Smooth muscle cell (in vitro differentiated cells): ENCODE data around the gene POLE. TPM values are rescaled to one million over a fixed set of nuclear protein-coding genes. Genes with fewer than 3 reads are reported as not detected.

ENCODE experiments used
- DNase-seq: peaks from one replicate; lab custom pipeline; 2025; ENCODE audit not compliant: unreplicated experiment; lab: John Stamatoyannopoulos, UW
- H2AFZ ChIP-seq: fragments of 200-600 bp; sonication (generic); 2 replicates; pipeline ENCODE4 v1.6.0; 2016; ENCODE audit warnings: antibody characterized with exemption, low read depth, mild to moderate bottlenecking
- H3F3A ChIP-seq: fragments of 200-600 bp; sonication (generic); 2 replicates; pipeline ENCODE4 v1.6.0; 2017; ENCODE audit warnings: antibody characterized with exemption, low read depth
- H3K27ac ChIP-seq: fragments of 200-600 bp; sonication (generic); 2 replicates; pipeline ENCODE4 v1.5.1; 2016; ENCODE audit warnings: low read depth, mild to moderate bottlenecking
- H3K27me3 ChIP-seq: fragments of 200-600 bp; sonication (generic); 2 replicates; pipeline ENCODE4 v1.6.1; 2016; ENCODE audit warnings: low read depth, mild to moderate bottlenecking
- H3K36me3 ChIP-seq: fragments of 200-600 bp; sonication (generic); 2 replicates; pipeline ENCODE4 v1.5.1; 2016; ENCODE audit warnings: low read depth
- H3K4me1 ChIP-seq: fragments of 200-600 bp; sonication (generic); 2 replicates; pipeline ENCODE4 v1.5.1; 2016; ENCODE audit warnings: low read depth
- H3K4me2 ChIP-seq: fragments of 200-600 bp; sonication (generic); 2 replicates; pipeline ENCODE4 v1.6.0; 2016; ENCODE audit warnings: mild to moderate bottlenecking
- H3K4me3 ChIP-seq: fragments of 200-600 bp; sonication (generic); 2 replicates; pipeline ENCODE4 v1.5.1; 2016; ENCODE audit warnings: mild to moderate bottlenecking
- H3K79me2 ChIP-seq: fragments of 200-600 bp; sonication (generic); 2 replicates; pipeline ENCODE4 v1.6.0; 2016; ENCODE audit warnings: low read depth, mild to moderate bottlenecking
- H3K9ac ChIP-seq: fragments of 200-600 bp; sonication (generic); 2 replicates; pipeline ENCODE4 v1.6.0; 2016; ENCODE audit warnings: low read depth
- H3K9me3 ChIP-seq: fragments of 200-600 bp; sonication (generic); replicated peaks from 2 replicates; pipeline ENCODE4 v1.5.1; 2016; ENCODE audit warnings: low read depth
- H4K20me1 ChIP-seq: fragments of 200-600 bp; sonication (generic); 2 replicates; pipeline ENCODE4 v1.6.0; 2016; ENCODE audit warnings: low read depth
- WGBS: methylation state at CpG from one replicate; pipeline ENCODE4 v1.1.7; 2016; ENCODE audit warnings: low lambda C conversion rate; 5-methylcytosine and 5-hydroxymethylcytosine counted together
- polyA plus RNA-seq: library from polyadenylated mRNA; unstranded; fragments of >200 nt; fragmentation: Nextera tagmentation; extraction: Ambion mirVana; gene quantifications from 2 replicates; pipeline ENCODE4 v1.2.1, GENCODE V29; 2016
- total RNA-seq: library from RNA; depleted of rRNA; stranded (reverse); fragments of >200 nt; gene quantifications from 2 replicates; pipeline ENCODE4 v1.2.3, GENCODE V29; 2014
- TF ChIP-seq, protein P1 (sequence below): fragments of 200-600 bp; sonication (generic); IDR thresholded peaks from 2 replicates; pipeline ENCODE4 v1.5.1; 2017; ENCODE audit warnings: borderline replicate concordance, mild to moderate bottlenecking, antibody characterized with exemption; ENCODE audit not compliant: insufficient read depth, poor library complexity, severe bottlenecking

The POLE gene
- total and polyA plus RNA-seq, 2 experiments from 2014 or later = 8.5 to 11.5 TPM

DNA sequence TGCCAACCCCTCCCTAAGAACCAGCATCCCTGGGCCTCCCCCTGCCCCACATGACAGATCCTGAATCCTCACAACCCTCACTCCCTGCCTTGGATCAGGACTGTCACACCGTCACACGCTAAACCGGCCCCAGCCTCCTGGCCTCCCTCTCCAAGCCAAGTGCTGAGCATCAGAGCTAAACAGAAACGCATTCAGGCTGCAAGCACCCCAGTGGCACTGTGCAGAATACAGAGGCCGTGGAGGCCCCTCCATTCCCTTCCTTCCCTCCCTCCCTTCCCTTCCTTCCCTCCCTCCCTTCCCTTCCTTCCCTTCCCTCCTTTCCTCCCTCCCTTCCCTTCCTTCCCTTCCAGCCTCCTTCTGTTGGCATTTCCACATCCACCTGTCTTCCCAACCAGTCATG is 12.6 kb downstream of the POLE start:
- 96% methylated on average over 5 of the region's 5 CpGs for WGBS
- H3K4me3 ChIP-seq = no peak overlapping the region

GRCh38 chr12:132673288-132674179 is 13.6 kb downstream of the POLE start:
- Histone ChIP-seq H3K27me3 (no peaks in the 10 kb centered on the region), H3K4me3 (no peak overlapping the region), H4K20me1 (no peaks in the 10 kb centered on the region), H3K9ac (no peak overlapping the region), H3K4me2 (no peak overlapping the region), H2AFZ (no peak overlapping the region), H3K79me2 (no peaks in the 10 kb centered on the region), H3K27ac (no peak overlapping the region), H3K9me3 (no peaks in the 10 kb centered on the region), H3F3A (no peaks in the 10 kb centered on the region), H3K4me1 (no peaks in the 10 kb centered on the region), H3K36me3 (no peaks in the 10 kb centered on the region)
- 93% methylated on average over 27 of the region's 27 CpGs for WGBS
- no peak for DNase-seq
- TF ChIP-seq, protein P1, sequence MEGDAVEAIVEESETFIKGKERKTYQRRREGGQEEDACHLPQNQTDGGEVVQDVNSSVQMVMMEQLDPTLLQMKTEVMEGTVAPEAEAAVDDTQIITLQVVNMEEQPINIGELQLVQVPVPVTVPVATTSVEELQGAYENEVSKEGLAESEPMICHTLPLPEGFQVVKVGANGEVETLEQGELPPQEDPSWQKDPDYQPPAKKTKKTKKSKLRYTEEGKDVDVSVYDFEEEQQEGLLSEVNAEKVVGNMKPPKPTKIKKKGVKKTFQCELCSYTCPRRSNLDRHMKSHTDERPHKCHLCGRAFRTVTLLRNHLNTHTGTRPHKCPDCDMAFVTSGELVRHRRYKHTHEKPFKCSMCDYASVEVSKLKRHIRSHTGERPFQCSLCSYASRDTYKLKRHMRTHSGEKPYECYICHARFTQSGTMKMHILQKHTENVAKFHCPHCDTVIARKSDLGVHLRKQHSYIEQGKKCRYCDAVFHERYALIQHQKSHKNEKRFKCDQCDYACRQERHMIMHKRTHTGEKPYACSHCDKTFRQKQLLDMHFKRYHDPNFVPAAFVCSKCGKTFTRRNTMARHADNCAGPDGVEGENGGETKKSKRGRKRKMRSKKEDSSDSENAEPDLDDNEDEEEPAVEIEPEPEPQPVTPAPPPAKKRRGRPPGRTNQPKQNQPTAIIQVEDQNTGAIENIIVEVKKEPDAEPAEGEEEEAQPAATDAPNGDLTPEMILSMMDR = no peak

More for the DNA sequence above, 12.6 kb downstream of the POLE start:
- H3K4me2 ChIP-seq = no peak overlapping the region
- H3K9me3 ChIP-seq = no peaks in the 10 kb centered on the region
- no peaks in the 10 kb centered on the region for H3K79me2 ChIP-seq
- no peaks in the 10 kb centered on the region for H3K27me3 ChIP-seq
- H3K36me3 ChIP-seq = no peaks in the 10 kb centered on the region
- H4K20me1 ChIP-seq = no peaks in the 10 kb centered on the region
- no peaks in the 10 kb centered on the region for H3F3A ChIP-seq
- no peaks in the 10 kb centered on the region for H3K4me1 ChIP-seq
- H2AFZ ChIP-seq = no peak overlapping the region
- H3K27ac ChIP-seq = no peak overlapping the region
- H3K9ac ChIP-seq = no peak overlapping the region
- DNase-seq = no peak
- TF ChIP-seq, protein P1 = no peak

GRCh38 chr12:132672678-132673077 is 14.5 kb downstream of the POLE start:
- 98% methylated on average over 12 of the region's 12 CpGs for WGBS
- no peak overlapping the region for H3K27ac ChIP-seq
- no peaks in the 10 kb centered on the region for H3K79me2 ChIP-seq
- H3K36me3 ChIP-seq = no peaks in the 10 kb centered on the region
- TF ChIP-seq, protein P1 = no peak
- no peak for DNase-seq
- no peaks in the 10 kb centered on the region for H3K4me1 ChIP-seq
- H3F3A ChIP-seq = no peaks in the 10 kb centered on the region
- no peaks in the 10 kb centered on the region for H3K9me3 ChIP-seq
- H2AFZ ChIP-seq = no peak overlapping the region
- H3K27me3 ChIP-seq = no peaks in the 10 kb centered on the region
- H3K9ac ChIP-seq = no peak overlapping the region
- no peaks in the 10 kb centered on the region for H4K20me1 ChIP-seq
- no peak overlapping the region for H3K4me2 ChIP-seq
- H3K4me3 ChIP-seq = no peak overlapping the region
